GM23338 (cell line): ENCODE results near the gene XXYLT1. TPM values are rescaled to one million over a fixed set of nuclear protein-coding genes. Genes with fewer than 3 reads are reported as not detected.

Source experiments
- EZH2phosphoT487 ChIP-seq: fragments of 200-600 bp; sonication (generic); IDR thresholded peaks from one replicate; pipeline ENCODE4 v1.8.1; 2018; ENCODE audit warnings: antibody characterized with exemption; ENCODE audit not compliant: unreplicated experiment
- JUNB ChIP-seq: IDR thresholded peaks from one replicate; pipeline ENCODE4 v1.6.1; 2016; ENCODE audit warnings: antibody characterized with exemption; ENCODE audit not compliant: unreplicated experiment
- STAT1 ChIP-seq: IDR thresholded peaks from one replicate; pipeline ENCODE4 v1.6.1; 2016; ENCODE audit warnings: antibody characterized with exemption; ENCODE audit not compliant: unreplicated experiment
- ZNF114 ChIP-seq: fragments of 250-450 bp; sonication (Bioruptor Pico); IDR thresholded peaks from 2 replicates; pipeline ENCODE4 v1.5.0; 2020; ENCODE audit warnings: mild to moderate bottlenecking, moderate library complexity
- ZNF331 ChIP-seq: fragments of 250-450 bp; sonication (Bioruptor Pico); IDR thresholded peaks from 2 replicates; pipeline ENCODE4 v1.5.0; 2020; ENCODE audit warnings: low read depth, mild to moderate bottlenecking, moderate library complexity
- polyA plus RNA-seq: library from polyadenylated mRNA; unstranded; fragments of >200 nt; fragmentation: Nextera tagmentation; extraction: Ambion mirVana; gene quantifications from 2 replicates; pipeline ENCODE4 v1.2.1, GENCODE V29; 2016
- total RNA-seq: library from RNA; depleted of rRNA; stranded (reverse); fragments of >200 nt; shearing (Covaris generic); gene quantifications from 2 replicates; pipeline ENCODE4 v1.2.3, GENCODE V29; 2014
- TF ChIP-seq, protein P1 (sequence below): fragments of 250-450 bp; sonication (Bioruptor Pico); IDR thresholded peaks from 2 replicates; pipeline ENCODE4 v1.5.0; 2020; ENCODE audit warnings: mild to moderate bottlenecking, moderate library complexity
- TF ChIP-seq, protein P2 (sequence below), 2 experiments: fragments of 200-600 bp in 1 of 2; sonication (generic) in 1 of 2; conservative IDR thresholded peaks; 2 replicates each; pipeline versions ENCODE4 v1.5.1 to v1.6.1; 2016 to 2017; ENCODE audit warnings: antibody characterized with exemption in 2 of 2, low read depth in 2 of 2, mild to moderate bottlenecking in 2 of 2, moderate library complexity in 1 of 2
- TF ChIP-seq, protein P3 (sequence below): IDR thresholded peaks from 2 replicates; pipeline ENCODE4 v1.6.1; 2016; ENCODE audit warnings: antibody characterized with exemption

Gene XXYLT1
- total and polyA plus RNA-seq, 2 experiments from 2014 or later: 13.5 to 34.8 TPM

DNA sequence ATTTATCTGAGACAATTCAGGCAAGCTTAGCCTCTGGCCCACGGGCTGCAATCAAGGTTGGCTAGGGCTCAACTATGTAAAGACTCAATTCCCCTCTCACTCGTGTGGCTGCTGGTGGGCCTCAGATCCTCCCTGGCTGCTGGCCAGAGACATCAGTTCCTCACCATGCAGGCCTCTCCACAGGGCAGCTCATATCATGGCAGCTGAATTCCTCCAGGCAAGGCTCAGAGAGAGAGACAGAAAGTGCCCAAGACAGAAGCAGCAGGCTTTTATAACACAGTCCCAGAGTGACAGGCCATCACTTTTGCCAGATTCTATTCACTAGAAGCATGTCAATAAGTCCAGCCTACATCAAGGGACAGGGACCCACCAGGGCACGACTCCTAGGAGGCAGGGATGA lies 63.2 kb downstream of the XXYLT1 start (continued):
- TF ChIP-seq, protein P1, sequence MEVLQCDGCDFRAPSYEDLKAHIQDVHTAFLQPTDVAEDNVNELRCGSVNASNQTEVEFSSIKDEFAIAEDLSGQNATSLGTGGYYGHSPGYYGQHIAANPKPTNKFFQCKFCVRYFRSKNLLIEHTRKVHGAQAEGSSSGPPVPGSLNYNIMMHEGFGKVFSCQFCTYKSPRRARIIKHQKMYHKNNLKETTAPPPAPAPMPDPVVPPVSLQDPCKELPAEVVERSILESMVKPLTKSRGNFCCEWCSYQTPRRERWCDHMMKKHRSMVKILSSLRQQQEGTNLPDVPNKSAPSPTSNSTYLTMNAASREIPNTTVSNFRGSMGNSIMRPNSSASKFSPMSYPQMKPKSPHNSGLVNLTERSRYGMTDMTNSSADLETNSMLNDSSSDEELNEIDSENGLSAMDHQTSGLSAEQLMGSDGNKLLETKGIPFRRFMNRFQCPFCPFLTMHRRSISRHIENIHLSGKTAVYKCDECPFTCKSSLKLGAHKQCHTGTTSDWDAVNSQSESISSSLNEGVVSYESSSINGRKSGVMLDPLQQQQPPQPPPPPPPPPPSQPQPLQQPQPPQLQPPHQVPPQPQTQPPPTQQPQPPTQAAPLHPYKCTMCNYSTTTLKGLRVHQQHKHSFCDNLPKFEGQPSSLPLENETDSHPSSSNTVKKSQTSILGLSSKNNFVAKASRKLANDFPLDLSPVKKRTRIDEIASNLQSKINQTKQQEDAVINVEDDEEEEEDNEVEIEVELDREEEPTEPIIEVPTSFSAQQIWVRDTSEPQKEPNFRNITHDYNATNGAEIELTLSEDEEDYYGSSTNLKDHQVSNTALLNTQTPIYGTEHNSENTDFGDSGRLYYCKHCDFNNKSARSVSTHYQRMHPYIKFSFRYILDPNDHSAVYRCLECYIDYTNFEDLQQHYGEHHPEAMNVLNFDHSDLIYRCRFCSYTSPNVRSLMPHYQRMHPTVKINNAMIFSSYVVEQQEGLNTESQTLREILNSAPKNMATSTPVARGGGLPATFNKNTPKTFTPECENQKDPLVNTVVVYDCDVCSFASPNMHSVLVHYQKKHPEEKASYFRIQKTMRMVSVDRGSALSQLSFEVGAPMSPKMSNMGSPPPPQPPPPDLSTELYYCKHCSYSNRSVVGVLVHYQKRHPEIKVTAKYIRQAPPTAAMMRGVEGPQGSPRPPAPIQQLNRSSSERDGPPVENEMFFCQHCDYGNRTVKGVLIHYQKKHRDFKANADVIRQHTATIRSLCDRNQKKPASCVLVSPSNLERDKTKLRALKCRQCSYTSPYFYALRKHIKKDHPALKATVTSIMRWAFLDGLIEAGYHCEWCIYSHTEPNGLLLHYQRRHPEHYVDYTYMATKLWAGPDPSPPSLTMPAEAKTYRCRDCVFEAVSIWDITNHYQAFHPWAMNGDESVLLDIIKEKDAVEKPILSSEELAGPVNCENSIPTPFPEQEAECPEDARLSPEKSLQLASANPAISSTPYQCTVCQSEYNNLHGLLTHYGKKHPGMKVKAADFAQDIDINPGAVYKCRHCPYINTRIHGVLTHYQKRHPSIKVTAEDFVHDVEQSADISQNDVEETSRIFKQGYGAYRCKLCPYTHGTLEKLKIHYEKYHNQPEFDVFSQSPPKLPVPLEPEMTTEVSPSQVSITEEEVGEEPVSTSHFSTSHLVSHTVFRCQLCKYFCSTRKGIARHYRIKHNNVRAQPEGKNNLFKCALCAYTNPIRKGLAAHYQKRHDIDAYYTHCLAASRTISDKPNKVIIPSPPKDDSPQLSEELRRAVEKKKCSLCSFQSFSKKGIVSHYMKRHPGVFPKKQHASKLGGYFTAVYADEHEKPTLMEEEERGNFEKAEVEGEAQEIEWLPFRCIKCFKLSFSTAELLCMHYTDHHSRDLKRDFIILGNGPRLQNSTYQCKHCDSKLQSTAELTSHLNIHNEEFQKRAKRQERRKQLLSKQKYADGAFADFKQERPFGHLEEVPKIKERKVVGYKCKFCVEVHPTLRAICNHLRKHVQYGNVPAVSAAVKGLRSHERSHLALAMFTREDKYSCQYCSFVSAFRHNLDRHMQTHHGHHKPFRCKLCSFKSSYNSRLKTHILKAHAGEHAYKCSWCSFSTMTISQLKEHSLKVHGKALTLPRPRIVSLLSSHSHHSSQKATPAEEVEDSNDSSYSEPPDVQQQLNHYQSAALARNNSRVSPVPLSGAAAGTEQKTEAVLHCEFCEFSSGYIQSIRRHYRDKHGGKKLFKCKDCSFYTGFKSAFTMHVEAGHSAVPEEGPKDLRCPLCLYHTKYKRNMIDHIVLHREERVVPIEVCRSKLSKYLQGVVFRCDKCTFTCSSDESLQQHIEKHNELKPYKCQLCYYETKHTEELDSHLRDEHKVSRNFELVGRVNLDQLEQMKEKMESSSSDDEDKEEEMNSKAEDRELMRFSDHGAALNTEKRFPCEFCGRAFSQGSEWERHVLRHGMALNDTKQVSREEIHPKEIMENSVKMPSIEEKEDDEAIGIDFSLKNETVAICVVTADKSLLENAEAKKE: no peak
- TF ChIP-seq, protein P2, sequence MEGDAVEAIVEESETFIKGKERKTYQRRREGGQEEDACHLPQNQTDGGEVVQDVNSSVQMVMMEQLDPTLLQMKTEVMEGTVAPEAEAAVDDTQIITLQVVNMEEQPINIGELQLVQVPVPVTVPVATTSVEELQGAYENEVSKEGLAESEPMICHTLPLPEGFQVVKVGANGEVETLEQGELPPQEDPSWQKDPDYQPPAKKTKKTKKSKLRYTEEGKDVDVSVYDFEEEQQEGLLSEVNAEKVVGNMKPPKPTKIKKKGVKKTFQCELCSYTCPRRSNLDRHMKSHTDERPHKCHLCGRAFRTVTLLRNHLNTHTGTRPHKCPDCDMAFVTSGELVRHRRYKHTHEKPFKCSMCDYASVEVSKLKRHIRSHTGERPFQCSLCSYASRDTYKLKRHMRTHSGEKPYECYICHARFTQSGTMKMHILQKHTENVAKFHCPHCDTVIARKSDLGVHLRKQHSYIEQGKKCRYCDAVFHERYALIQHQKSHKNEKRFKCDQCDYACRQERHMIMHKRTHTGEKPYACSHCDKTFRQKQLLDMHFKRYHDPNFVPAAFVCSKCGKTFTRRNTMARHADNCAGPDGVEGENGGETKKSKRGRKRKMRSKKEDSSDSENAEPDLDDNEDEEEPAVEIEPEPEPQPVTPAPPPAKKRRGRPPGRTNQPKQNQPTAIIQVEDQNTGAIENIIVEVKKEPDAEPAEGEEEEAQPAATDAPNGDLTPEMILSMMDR (conservative IDR thresholded peaks at IDR 0.05; ENCODE audit: low read depth in 2 of 2): no peak
- no peak for TF ChIP-seq EZH2phosphoT487
- TF ChIP-seq, protein P3, sequence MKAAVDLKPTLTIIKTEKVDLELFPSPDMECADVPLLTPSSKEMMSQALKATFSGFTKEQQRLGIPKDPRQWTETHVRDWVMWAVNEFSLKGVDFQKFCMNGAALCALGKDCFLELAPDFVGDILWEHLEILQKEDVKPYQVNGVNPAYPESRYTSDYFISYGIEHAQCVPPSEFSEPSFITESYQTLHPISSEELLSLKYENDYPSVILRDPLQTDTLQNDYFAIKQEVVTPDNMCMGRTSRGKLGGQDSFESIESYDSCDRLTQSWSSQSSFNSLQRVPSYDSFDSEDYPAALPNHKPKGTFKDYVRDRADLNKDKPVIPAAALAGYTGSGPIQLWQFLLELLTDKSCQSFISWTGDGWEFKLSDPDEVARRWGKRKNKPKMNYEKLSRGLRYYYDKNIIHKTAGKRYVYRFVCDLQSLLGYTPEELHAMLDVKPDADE: no peak
- TF ChIP-seq ZNF331 (CRISPR knock-in tag): no peak
- no peak for TF ChIP-seq STAT1
- TF ChIP-seq ZNF114: no peak
- no peak for TF ChIP-seq JUNB
